ENCODE data around the gene ERLEC1.

DNA sequence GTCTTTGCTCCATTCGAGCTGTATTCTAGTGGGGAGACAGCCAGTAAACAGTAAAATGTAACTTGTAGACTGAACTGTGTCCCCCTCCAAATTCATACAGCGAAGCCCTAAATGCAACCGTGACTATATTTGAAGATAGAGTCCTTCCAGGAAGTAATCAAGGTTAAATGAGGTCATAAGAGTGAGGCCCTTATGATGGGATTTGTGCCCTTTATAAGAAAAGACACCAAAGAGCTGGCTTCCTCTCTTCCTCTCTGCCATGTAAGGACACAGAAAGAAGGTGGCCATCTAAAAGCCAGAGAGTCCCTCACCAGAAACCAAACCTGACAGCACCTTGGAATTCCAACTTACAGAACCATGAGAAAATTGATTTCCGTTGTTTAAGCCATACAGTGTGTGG lies 41.5 kb downstream of the ERLEC1 start:
- TF ChIP-seq, protein P1, sequence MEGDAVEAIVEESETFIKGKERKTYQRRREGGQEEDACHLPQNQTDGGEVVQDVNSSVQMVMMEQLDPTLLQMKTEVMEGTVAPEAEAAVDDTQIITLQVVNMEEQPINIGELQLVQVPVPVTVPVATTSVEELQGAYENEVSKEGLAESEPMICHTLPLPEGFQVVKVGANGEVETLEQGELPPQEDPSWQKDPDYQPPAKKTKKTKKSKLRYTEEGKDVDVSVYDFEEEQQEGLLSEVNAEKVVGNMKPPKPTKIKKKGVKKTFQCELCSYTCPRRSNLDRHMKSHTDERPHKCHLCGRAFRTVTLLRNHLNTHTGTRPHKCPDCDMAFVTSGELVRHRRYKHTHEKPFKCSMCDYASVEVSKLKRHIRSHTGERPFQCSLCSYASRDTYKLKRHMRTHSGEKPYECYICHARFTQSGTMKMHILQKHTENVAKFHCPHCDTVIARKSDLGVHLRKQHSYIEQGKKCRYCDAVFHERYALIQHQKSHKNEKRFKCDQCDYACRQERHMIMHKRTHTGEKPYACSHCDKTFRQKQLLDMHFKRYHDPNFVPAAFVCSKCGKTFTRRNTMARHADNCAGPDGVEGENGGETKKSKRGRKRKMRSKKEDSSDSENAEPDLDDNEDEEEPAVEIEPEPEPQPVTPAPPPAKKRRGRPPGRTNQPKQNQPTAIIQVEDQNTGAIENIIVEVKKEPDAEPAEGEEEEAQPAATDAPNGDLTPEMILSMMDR (IDR thresholded peaks at IDR 0.05) = no peak
- TF ChIP-seq POLR2A (IDR thresholded peaks at IDR 0.05) (no peak), POLR2AphosphoS5 (IDR thresholded peaks at IDR 0.05) (no peak), EP300 (IDR thresholded peaks at IDR 0.05) (no peak)

Measured in upper lobe of left lung (tissue), 4 donors.